A673 (cell line): ENCODE data around the gene CTDNEP1. TPM values are rescaled to one million over a fixed set of nuclear protein-coding genes. Genes with fewer than 3 reads are reported as not detected.

ENCODE experiments used
- BruUV-seq: library from RNA; stranded (reverse); fragments of 400-500 nt; replicated peaks from 2 replicates; lab custom pipeline; 2021; lab: Mats Ljungman, UMichigan
- CTCF ChIA-PET: fragments of 300-600 bp; sonication (Branson Sonifier 250); formaldehyde crosslinking; loops from one replicate; lab custom pipeline; 2022; ENCODE audit warnings: antibody characterized with exemption; lab: Charles Lee
- POLR2A ChIA-PET: fragments of 300-600 bp; sonication (Branson Sonifier 250); formaldehyde crosslinking; loops from one replicate; lab custom pipeline; 2022; ENCODE audit warnings: antibody characterized with exemption; ENCODE audit not compliant: low non-redundant PET; lab: Charles Lee
- DNase-seq: peaks from one replicate; pipeline ENCODE4 v3.0.0-alpha.2; 2015; ENCODE audit warnings: low spot score
- H3K27ac ChIP-seq: fragments of 200-600 bp; sonication (generic); 2 replicates; pipeline ENCODE4 v1.5.1; 2016; ENCODE audit warnings: mixed run types, low read depth, mild to moderate bottlenecking, mixed read lengths, antibody characterized with exemption, low read length; ENCODE audit not compliant: poor library complexity, severe bottlenecking
- H3K27me3 ChIP-seq: fragments of 200-600 bp; sonication (generic); replicated peaks from 2 replicates; pipeline ENCODE4 v1.6.1; 2017; ENCODE audit warnings: mixed run types, low read depth, mild to moderate bottlenecking, mixed read lengths, antibody characterized with exemption, low read length; ENCODE audit not compliant: insufficient read depth, poor library complexity
- H3K36me3 ChIP-seq: fragments of 200-600 bp; sonication (generic); 2 replicates; pipeline ENCODE4 v1.6.1; 2016; ENCODE audit warnings: mixed run types, mild to moderate bottlenecking, mixed read lengths, antibody characterized with exemption, low read length; ENCODE audit not compliant: insufficient read depth, poor library complexity, severe bottlenecking
- H3K4me1 ChIP-seq: fragments of 200-600 bp; sonication (generic); 2 replicates; pipeline ENCODE4 v1.6.1; 2017; ENCODE audit warnings: mixed run types, mild to moderate bottlenecking, mixed read lengths, antibody characterized with exemption, low read length; ENCODE audit not compliant: insufficient read depth, poor library complexity, severe bottlenecking
- H3K4me3 ChIP-seq: fragments of 200-600 bp; sonication (generic); 2 replicates; pipeline ENCODE4 v1.5.1; 2016; ENCODE audit warnings: low read depth, mixed run types, mild to moderate bottlenecking, mixed read lengths, low read length; ENCODE audit not compliant: poor library complexity, severe bottlenecking
- H3K9me3 ChIP-seq: fragments of 200-600 bp; sonication (generic); 2 replicates; pipeline ENCODE4 v1.6.1; 2016; ENCODE audit warnings: mixed run types, low read depth, mild to moderate bottlenecking, mixed read lengths, antibody characterized with exemption, low read length; ENCODE audit not compliant: poor library complexity, severe bottlenecking
- CTCF ChIP-seq: fragments of 300-800, 200-600 bp; sonication (generic); conservative IDR thresholded peaks from 2 replicates; pipeline ENCODE4 v1.5.1; 2017; ENCODE audit warnings: low read depth, mild to moderate bottlenecking, antibody characterized with exemption, low read length, moderate library complexity, mixed read lengths
- EZH2 ChIP-seq: fragments of 200-600 bp; sonication (generic); IDR thresholded peaks from 2 replicates; pipeline ENCODE4 v1.6.1; 2017; ENCODE audit warnings: borderline replicate concordance, low read depth, mild to moderate bottlenecking, mixed read lengths, antibody characterized with exemption, low read length; ENCODE audit not compliant: poor library complexity, severe bottlenecking
- intact Hi-C: fragments of 100-400 bp; cut with micrococcal nuclease; formaldehyde crosslinking; loops from one replicate; pipeline ENCODE4 v1.10.0; 2022; ENCODE audit not compliant: unreplicated experiment
- total RNA-seq: library from RNA; stranded (reverse); gene quantifications from 2 replicates; pipeline ENCODE4 v1.2.3, GENCODE V29; 2021

Gene CTDNEP1
- total RNA-seq, 1 experiment from 2014 or later: 175 TPM

DNA sequence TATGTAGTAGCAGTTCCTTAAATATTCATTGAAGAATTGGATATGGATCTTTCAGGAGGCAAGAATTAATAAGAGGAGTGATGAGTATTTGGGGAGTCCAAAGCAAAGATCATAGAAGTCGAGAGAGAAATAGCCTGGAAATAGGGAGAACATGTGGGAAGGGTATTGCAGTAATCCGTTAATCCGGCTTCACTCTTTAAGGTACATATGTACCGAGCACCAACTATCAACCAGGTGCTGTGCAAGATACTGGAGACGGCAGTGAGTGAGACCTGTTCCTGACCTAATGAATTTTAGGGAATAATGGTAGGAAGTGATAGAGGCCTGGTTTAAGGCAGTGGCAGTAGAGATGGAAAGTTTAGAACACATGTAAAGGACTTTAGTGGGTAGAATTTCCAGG lies 1.5 kb upstream of the CTDNEP1 start:
- peaks cover 17% of the 10 kb centered on the region for H3K36me3 ChIP-seq
- H3K4me1 ChIP-seq: peaks cover 17% of the 10 kb centered on the region
- H3K27me3 ChIP-seq: no peaks in the 10 kb centered on the region
- H3K27ac ChIP-seq: peak overlapping the region; percentile 98
- intact Hi-C loops: loop anchor here (5.0 kb wide), 1 partner anchor 54 kb away; the partner anchor contains the start of gene EIF5A
- no peak for DNase-seq
- H3K4me3 ChIP-seq: peak overlapping the region; percentile 74
- ChIA-PET POLR2A (no interaction called here), CTCF (no interaction called here)
- no peak for TF ChIP-seq CTCF
- TF ChIP-seq EZH2: no peak
- no TSS peak for BruUV-seq
- H3K9me3 ChIP-seq: no peaks in the 10 kb centered on the region

DNA sequence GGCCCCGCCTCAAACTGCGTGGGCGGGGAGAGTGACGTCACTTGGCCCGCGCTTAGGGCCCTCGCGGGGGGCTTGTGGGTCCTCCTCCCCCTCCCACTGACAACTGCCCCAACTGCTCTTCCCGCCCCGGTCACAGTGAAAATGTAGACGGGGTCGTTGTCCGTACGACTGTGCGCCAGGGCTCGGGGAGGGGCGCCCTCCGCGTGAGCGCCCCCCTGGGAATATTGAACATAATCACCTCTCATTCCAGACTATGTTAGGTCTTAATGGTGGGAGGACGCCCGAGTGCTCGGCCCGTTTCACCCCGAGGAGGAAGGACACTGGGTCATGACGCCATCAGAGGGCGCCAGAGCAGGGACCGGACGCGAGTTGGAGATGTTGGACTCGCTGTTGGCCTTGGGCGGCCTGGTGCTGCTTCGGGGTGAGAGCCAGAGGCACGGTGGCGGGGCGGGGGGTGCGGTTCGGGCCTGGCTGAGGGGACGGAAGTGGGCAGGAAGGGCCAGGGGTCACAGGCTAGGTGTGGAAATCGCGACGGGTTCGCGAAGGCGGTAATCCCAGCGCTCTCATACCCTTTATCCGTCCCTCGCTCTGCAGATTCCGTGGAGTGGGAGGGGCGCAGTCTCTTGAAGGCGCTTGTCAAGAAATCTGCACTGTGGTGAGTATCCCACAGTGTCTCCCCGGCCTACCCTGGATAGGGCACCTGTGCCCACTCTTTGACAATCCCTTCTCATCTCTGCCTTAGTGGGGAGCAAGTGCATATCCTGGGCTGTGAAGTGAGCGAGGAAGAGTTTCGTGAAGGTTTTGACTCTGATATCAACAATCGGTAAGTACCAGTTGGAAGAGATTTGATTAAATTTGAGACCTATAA lies 876 bp upstream of the CTDNEP1 start, which contains the start of gene ELP5:
ELP5 (plus strand) TSS at position 40 of the 868 bp plus-strand sequence; CDS start at position 376, 336 bp downstream.
- H3K4me3 ChIP-seq: peak within 1 kb of the TSS; percentile 74
- intact Hi-C loops: loop anchor here (5.0 kb wide), 1 partner anchor 55 kb away; the partner anchor contains the start of gene EIF5A

More for the DNA sequence above, 876 bp upstream of the CTDNEP1 start, which contains the start of gene ELP5:
- TF ChIP-seq CTCF: peak; percentile 46
- TF ChIP-seq EZH2: no peak
- DNase-seq: peak; percentile 94
- BruUV-seq: TSS peak; percentile 76
- H3K4me1 ChIP-seq: peaks cover 17% of the 10 kb centered on the region
- peak within 1 kb of the TSS; percentile 98 for H3K27ac ChIP-seq
- peaks cover 17% of the 10 kb centered on the region for H3K36me3 ChIP-seq
- no peaks in the 10 kb centered on the region for H3K9me3 ChIP-seq
- H3K27me3 ChIP-seq: no peaks in the 10 kb centered on the region
- CTCF ChIA-PET: no interaction called here
- POLR2A ChIA-PET: no interaction called here
